Lower lobe of right lung (tissue), 1 donor: Measurements from ENCODE around the gene URB1. TPM values are rescaled to one million over a fixed set of nuclear protein-coding genes. Genes with fewer than 3 reads are reported as not detected.

Experiments
- total RNA-seq: library from RNA; stranded (reverse); fragmentation: NEBNext Ultra II Directional; extraction: Animal tissue kit (Norgen Biotek cat#: 25700); gene quantifications from one replicate; pipeline ENCODE4 v1.2.1, GENCODE V29; 2021
- donor health status: DM: no; HTN: yes; CAD: no; lungs with severe emphysema.

Gene URB1
- total RNA-seq, 1 donor from 2014 or later, result 10.3 TPM

Other genes with a start within 250 kb of the URB1 start
- 4.7 TPM for gene MIS18A, start 114.0 kb downstream of the URB1 start, total RNA-seq
- gene MRAP, start 94.2 kb downstream of the URB1 start, total RNA-seq, result not detected
- 31.8 TPM for gene EVA1C, start 19.7 kb upstream of the URB1 start, total RNA-seq
- gene TCP10L, start 192.5 kb upstream of the URB1 start, total RNA-seq, result 0.71 TPM
- 35.7 TPM for gene CFAP298, start 219.4 kb upstream of the URB1 start, total RNA-seq